GM12891 (cell line): Measurements from ENCODE around the gene IL17F.

Source experiments
- POLR2A ChIP-seq: IDR thresholded peaks from 2 replicates; pipeline ENCODE4 v1.6.1; 2011; ENCODE audit warnings: low read depth, low read length, control low read depth
- POLR2AphosphoS5 ChIP-seq: IDR thresholded peaks from 2 replicates; pipeline ENCODE4 v1.6.1; 2011; ENCODE audit warnings: low read depth, low read length, control low read depth
- SPI1 ChIP-seq: IDR thresholded peaks from 2 replicates; pipeline ENCODE4 v1.6.1; 2011; ENCODE audit warnings: low read depth, low read length, control low read depth

GRCh38 chr6:52241819-52242218 is 2.5 kb downstream of the IL17F start:
- no peak for TF ChIP-seq POLR2A
- TF ChIP-seq POLR2AphosphoS5: no peak
- no peak for TF ChIP-seq SPI1
